ENCODE data around the gene SH3BP5.

GRCh38 chr3:15220056-15220455, 112.3 kb downstream of the SH3BP5 start:
- no peak for TF ChIP-seq CTCF (IDR thresholded peaks at IDR 0.05 in 2 of 3, conservative IDR thresholded peaks at IDR 0.05 in 1 of 3; ENCODE audit: borderline replicate concordance in 1 of 3, insufficient read depth in 1 of 3, low read depth in 2 of 3, low read length in 2 of 3)
- TF ChIP-seq JUND (IDR thresholded peaks at IDR 0.05): no peak
- TF ChIP-seq SIN3A (IDR thresholded peaks at IDR 0.05; ENCODE audit: low read depth): no peak
- no peak for TF ChIP-seq MAX (IDR thresholded peaks at IDR 0.05)
- TF ChIP-seq POLR2AphosphoS5 (IDR thresholded peaks at IDR 0.05; ENCODE audit: low read depth, low read length): no peak
- TF ChIP-seq POLR2A (IDR thresholded peaks at IDR 0.05; ENCODE audit: borderline replicate concordance, extremely low read depth, insufficient read depth, insufficient read length): no peak
- TF ChIP-seq EZH2 (IDR thresholded peaks at IDR 0.05): no peak
- no peak for TF ChIP-seq CEBPB (IDR thresholded peaks at IDR 0.05; ENCODE audit: low read depth)
- TF ChIP-seq SRF (IDR thresholded peaks at IDR 0.05; ENCODE audit: low read depth): no peak
